Activated CD4-positive, alpha-beta memory T cell treated with anti-CD3 and anti-CD28 coated beads for 36 hours (primary cell): ENCODE results near the gene NOSIP. TPM values are rescaled to one million over a fixed set of nuclear protein-coding genes. Genes with fewer than 3 reads are reported as not detected.

Experiments
- CTCF ChIA-PET: fragments of 350-600 bp; sonication (Branson Sonifier 250); formaldehyde crosslinking; loops from one replicate; lab custom pipeline; 2021; ENCODE audit warnings: antibody characterized with exemption, inconsistent platforms; lab: Charles Lee
- POLR2A ChIA-PET: fragments of 350-600 bp; sonication (Branson Sonifier 250); formaldehyde crosslinking; loops from one replicate; lab custom pipeline; 2021; ENCODE audit warnings: antibody characterized with exemption; lab: Charles Lee
- DNase-seq: peaks from one replicate; pipeline ENCODE4 v3.0.0-alpha.2; 2020
- H3K27ac Mint-ChIP-seq: one replicate; pipeline ENCODE4 v1.8.0; 2021; ENCODE audit warnings: mixed read lengths
- H3K27me3 Mint-ChIP-seq: one replicate; pipeline ENCODE4 v1.8.0; 2021; ENCODE audit warnings: mixed read lengths
- H3K36me3 Mint-ChIP-seq: one replicate; pipeline ENCODE4 v1.8.0; 2021; ENCODE audit warnings: mixed read lengths
- H3K4me1 Mint-ChIP-seq: one replicate; pipeline ENCODE4 v1.8.0; 2021; ENCODE audit warnings: low read depth, mixed read lengths
- H3K4me3 Mint-ChIP-seq: one replicate; pipeline ENCODE4 v1.8.0; 2021; ENCODE audit warnings: mild to moderate bottlenecking, mixed read lengths
- H3K9me3 Mint-ChIP-seq: one replicate; pipeline ENCODE4 v1.8.0; 2021; ENCODE audit warnings: mixed read lengths
- intact Hi-C: fragments of 100-400 bp; cut with micrococcal nuclease; formaldehyde crosslinking; loops from one replicate; pipeline ENCODE4 v1.15.1; 2023
- total RNA-seq, 2 experiments: library from RNA; stranded (reverse); gene quantifications; one replicate each; pipeline ENCODE4 v1.2.3, GENCODE V29; 2021

NOSIP gene
- total RNA-seq, 2 experiments from 2014 or later: 80.3 to 84.3 TPM

DNA sequence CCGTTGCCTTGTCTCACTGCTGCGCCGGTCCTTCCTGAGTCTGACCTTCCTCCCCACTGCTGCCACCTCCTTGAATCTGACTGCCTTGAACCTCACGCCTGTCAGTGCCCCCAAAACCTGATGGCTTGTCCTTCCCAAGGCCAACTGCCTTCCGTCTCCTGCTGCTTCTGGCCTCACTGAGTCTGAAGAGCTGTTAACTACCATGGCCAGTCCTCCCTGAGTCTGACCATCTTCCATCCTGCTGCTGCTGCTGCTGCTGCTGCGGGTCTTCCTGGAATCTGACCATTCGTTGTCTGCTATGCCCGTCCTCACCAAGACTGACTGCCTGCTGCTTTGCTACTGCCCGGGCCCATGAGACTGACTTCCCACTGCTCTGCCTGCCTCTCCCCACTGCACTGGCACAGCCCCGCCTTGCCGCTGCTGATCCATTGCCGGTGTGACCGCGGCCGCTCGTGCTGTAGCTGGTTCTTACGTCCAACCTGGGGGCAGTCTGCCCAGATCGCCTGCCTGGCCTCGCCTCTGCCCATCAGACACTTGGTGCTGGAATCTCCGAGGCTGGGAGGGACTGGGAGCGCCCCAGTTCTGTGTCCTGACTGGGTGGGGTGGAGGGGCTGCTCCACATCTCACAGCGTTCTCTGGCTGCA, 55.4 kb downstream of the NOSIP start:
- Mint-ChIP-seq H3K4me1 (peaks cover 13% of the 10 kb centered on the region), H3K4me3 (no peak overlapping the region), H3K9me3 (no peaks in the 10 kb centered on the region), H3K36me3 (no peaks in the 10 kb centered on the region), H3K27me3 (no peaks in the 10 kb centered on the region), H3K27ac (no peak overlapping the region)
- intact Hi-C loops: no loop called here
- CTCF ChIA-PET: interaction anchor here (1.0 to 1.5 kb wide), 2 partner anchors 9 to 21 kb away, joined by 3 to 7 read pairs; no protein-coding TSS in a partner anchor
- no peak for DNase-seq
- POLR2A ChIA-PET: no interaction called here

GRCh38 chr19:49520705-49521319, 59.5 kb downstream of the NOSIP start:
- H3K36me3 Mint-ChIP-seq: no peaks in the 10 kb centered on the region
- H3K4me3 Mint-ChIP-seq: no peak overlapping the region
- intact Hi-C loops: no loop called here
- no peaks in the 10 kb centered on the region for H3K9me3 Mint-ChIP-seq
- DNase-seq: no peak
- H3K27me3 Mint-ChIP-seq: no peaks in the 10 kb centered on the region
- H3K27ac Mint-ChIP-seq: no peak overlapping the region
- H3K4me1 Mint-ChIP-seq: peaks cover 1% of the 10 kb centered on the region
- CTCF ChIA-PET: interaction anchor here (1.4 to 1.6 kb wide), 4 partner anchors 13 to 50 kb away, joined by 3 to 10 read pairs (median 7); no protein-coding TSS in a partner anchor
- POLR2A ChIA-PET: no interaction called here

DNA sequence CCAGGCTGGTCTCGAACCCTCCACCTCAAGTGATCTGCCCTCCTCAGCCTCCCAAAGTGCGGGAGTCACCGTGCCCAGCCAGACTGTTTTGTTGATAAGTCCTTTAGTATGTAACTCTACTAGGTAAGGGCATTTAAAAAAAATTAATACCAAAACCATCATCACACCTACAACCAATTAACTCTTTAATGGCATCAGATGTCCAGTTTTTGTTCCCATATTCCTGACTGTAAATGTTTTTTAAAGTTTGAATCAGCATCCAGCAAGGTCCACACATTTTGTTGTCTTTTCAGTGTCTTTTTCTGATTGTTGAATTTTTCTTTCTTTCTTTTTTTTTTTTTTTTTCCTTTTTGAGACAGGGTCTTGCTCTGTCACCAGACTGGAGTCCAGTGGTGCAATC, 62.3 kb downstream of the NOSIP start:
- H3K36me3 Mint-ChIP-seq: no peaks in the 10 kb centered on the region
- no peak overlapping the region for H3K4me3 Mint-ChIP-seq
- intact Hi-C loops: no loop called here
- DNase-seq: no peak
- CTCF ChIA-PET: no interaction called here
- no peak overlapping the region for H3K27ac Mint-ChIP-seq
- peaks cover 13% of the 10 kb centered on the region for H3K4me1 Mint-ChIP-seq
- H3K9me3 Mint-ChIP-seq: no peaks in the 10 kb centered on the region
- POLR2A ChIA-PET: no interaction called here
- no peaks in the 10 kb centered on the region for H3K27me3 Mint-ChIP-seq

DNA sequence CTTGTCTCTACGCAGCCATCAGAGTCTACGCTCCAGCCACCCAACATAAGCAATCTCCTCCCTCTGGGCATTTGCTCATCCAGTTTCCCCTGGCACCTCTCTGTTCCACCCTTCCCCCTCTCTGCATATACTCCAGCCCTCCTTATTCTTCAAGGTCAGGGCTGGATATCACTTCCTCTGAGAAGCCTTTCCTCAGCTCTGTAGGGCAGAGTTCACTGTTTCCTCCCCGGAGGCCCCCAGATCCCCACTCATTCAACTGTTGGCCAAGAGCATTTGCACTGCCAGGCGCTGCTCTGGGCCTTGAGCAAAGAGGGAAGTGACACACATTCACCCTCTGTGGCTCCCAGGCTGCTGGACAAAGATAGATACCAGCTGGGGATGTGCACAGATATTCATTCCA, 64.6 kb downstream of the NOSIP start:
- CTCF ChIA-PET: interaction anchor here (0.6 to 4.0 kb wide), 3 partner anchors 9 to 31 kb away, joined by 3 to 25 read pairs (median 11); no protein-coding TSS in a partner anchor
- Mint-ChIP-seq H3K27ac (no peak overlapping the region), H3K27me3 (no peaks in the 10 kb centered on the region), H3K4me1 (peaks cover 27% of the 10 kb centered on the region), H3K36me3 (no peaks in the 10 kb centered on the region), H3K9me3 (no peaks in the 10 kb centered on the region), H3K4me3 (no peak overlapping the region)
- no peak for DNase-seq
- POLR2A ChIA-PET: no interaction called here
- intact Hi-C loops: no loop called here

DNA sequence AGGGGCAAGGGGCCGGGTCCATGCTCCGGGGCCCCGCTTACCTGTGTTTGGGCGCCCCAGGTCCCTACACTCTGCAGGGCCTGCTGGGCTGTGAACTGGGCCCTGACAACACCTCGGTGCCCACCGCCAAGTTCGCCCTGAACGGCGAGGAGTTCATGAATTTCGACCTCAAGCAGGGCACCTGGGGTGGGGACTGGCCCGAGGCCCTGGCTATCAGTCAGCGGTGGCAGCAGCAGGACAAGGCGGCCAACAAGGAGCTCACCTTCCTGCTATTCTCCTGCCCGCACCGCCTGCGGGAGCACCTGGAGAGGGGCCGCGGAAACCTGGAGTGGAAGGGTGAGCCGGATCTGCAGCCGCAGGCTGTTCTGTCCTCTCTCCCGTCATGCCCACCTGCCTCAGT, 66.2 kb downstream of the NOSIP start:
- POLR2A ChIA-PET: interaction anchor here (0.6 to 0.8 kb wide), 3 partner anchors 21 to 66 kb away, joined by 3 to 4 read pairs (median 3); no protein-coding TSS in a partner anchor
- H3K9me3 Mint-ChIP-seq: no peaks in the 10 kb centered on the region
- intact Hi-C loops: no loop called here
- H3K27me3 Mint-ChIP-seq: no peaks in the 10 kb centered on the region
- H3K36me3 Mint-ChIP-seq: no peaks in the 10 kb centered on the region
- peak overlapping the region; percentile 79 for H3K4me3 Mint-ChIP-seq
- DNase-seq: no peak
- H3K4me1 Mint-ChIP-seq: peaks cover 27% of the 10 kb centered on the region
- H3K27ac Mint-ChIP-seq: no peak overlapping the region
- CTCF ChIA-PET: interaction anchor here (0.6 to 4.0 kb wide), 5 partner anchors 20 to 178 kb away, joined by 3 to 25 read pairs (median 3); no protein-coding TSS in a partner anchor

DNA sequence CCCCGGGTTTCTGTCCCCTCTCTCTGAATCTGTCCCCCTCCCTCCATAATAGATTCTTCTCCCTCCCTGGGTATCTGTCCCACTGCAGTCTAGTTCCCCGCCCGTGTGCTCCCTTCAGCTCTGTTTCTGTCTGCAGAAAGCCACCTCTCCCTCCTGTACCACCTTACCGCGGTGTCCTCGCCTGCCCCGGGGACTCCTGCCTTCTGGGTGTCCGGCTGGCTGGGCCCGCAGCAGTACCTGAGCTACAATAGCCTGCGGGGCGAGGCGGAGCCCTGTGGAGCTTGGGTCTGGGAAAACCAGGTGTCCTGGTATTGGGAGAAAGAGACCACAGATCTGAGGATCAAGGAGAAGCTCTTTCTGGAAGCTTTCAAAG, 66.6 kb downstream of the NOSIP start:
- intact Hi-C loops: no loop called here
- peak overlapping the region; percentile 79 for H3K4me3 Mint-ChIP-seq
- peak overlapping the region; percentile 65 for H3K27ac Mint-ChIP-seq
- no peak for DNase-seq
- ChIA-PET POLR2A (interaction anchor here (0.6 to 0.8 kb wide), 3 partner anchors 21 to 66 kb away, joined by 3 to 4 read pairs (median 3); no protein-coding TSS in a partner anchor), CTCF (interaction anchor here (0.6 to 4.0 kb wide), 5 partner anchors 21 to 178 kb away, joined by 3 to 25 read pairs (median 3); no protein-coding TSS in a partner anchor)
- no peaks in the 10 kb centered on the region for H3K27me3 Mint-ChIP-seq
- H3K9me3 Mint-ChIP-seq: no peaks in the 10 kb centered on the region
- peaks cover 27% of the 10 kb centered on the region for H3K4me1 Mint-ChIP-seq
- H3K36me3 Mint-ChIP-seq: no peaks in the 10 kb centered on the region

DNA sequence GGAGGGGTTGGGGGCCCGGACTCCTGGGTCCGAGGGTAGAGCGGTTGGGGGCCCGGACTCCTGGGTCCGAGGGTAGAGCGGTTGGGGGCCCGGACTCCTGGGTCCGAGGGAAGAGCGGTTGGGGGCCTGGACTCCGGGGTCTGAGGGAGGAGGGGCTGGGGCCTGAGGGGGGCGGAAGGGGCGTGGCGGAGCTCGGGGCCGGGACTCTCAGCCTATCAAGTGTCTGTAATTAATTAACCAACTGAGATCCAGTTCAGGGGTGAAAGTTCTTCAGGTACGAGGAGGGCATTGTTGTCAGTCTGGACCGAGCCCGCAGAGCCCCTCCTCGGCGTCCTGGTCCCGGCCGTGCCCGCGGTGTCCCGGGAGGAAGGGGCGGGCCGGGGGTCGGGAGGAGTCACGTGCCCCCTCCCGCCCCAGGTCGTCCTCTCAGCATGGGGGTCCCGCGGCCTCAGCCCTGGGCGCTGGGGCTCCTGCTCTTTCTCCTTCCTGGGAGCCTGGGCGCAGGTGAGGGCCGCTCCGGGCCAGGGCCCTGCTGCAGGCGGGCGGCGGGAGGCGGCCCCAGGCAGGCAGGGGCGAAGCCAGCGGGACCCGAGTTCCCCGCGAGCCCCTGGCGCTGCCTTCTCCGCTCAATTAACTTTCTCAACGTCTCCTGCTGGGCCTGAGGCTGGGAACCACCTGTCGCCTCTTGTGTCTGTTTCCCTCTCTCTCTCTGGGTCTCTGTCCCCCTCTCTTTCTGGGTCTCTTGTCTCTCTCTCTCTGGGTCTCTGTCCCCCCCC, 67.2 kb downstream of the NOSIP start:
- Mint-ChIP-seq H3K4me3 (peak overlapping the region; percentile 79), H3K27ac (peak overlapping the region; percentile 65)

DNA sequence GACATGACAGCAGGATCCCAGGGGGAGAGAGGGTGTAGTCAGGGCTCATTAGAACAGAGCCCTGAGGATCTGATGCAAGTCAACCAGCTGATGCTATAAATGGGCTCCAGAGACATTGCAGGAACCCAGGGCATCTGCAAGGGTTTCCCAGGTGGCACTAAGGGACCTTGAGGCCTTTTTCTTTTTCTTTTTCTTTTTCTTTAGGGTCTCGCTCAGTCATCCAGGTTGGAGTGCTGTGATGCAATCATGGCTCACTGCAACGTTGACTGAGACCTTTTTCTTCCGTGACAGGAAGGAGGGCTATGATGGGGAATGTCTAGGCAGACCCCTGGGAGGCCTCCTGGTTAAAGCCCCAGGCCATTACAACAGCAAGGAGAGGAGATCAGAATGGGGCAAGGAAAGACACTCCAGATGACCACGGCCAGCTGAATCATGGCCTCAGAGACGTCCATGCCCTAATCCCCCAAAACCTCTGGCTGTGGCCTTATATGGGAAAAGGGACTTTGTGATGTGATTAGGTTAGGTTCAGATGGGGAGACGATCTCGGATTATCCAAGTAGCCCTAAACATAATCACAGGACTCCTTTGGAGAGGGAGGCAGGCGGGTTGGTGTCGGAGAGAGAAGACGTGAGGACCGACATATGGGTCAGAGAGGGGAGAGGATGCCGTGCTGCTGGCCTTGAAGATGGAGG, 72.4 kb downstream of the NOSIP start:
- Mint-ChIP-seq H3K27ac (peak overlapping the region; percentile 1), H3K4me1 (peaks cover 18% of the 10 kb centered on the region), H3K9me3 (no peaks in the 10 kb centered on the region), H3K27me3 (no peaks in the 10 kb centered on the region), H3K4me3 (no peak overlapping the region), H3K36me3 (no peaks in the 10 kb centered on the region)
- intact Hi-C loops: no loop called here
- DNase-seq: no peak
- ChIA-PET CTCF (interaction anchor here (0.6 to 10.8 kb wide), 5 partner anchors 26 to 190 kb away, joined by 3 to 216 read pairs (median 15); no protein-coding TSS in a partner anchor), POLR2A (no interaction called here)

More for the DNA sequence above, 67.2 kb downstream of the NOSIP start:
- intact Hi-C loops: no loop called here
- Mint-ChIP-seq H3K9me3 (no peaks in the 10 kb centered on the region), H3K4me1 (peaks cover 27% of the 10 kb centered on the region), H3K27me3 (no peaks in the 10 kb centered on the region), H3K36me3 (no peaks in the 10 kb centered on the region)
- POLR2A ChIA-PET: interaction anchor here (0.6 kb wide), 1 partner anchor 61 kb away, joined by 3 read pairs; no protein-coding TSS in a partner anchor
- DNase-seq: peak; percentile 50
- CTCF ChIA-PET: interaction anchor here (1.0 to 4.0 kb wide), 4 partner anchors 21 to 57 kb away, joined by 3 to 25 read pairs (median 5); no protein-coding TSS in a partner anchor

DNA sequence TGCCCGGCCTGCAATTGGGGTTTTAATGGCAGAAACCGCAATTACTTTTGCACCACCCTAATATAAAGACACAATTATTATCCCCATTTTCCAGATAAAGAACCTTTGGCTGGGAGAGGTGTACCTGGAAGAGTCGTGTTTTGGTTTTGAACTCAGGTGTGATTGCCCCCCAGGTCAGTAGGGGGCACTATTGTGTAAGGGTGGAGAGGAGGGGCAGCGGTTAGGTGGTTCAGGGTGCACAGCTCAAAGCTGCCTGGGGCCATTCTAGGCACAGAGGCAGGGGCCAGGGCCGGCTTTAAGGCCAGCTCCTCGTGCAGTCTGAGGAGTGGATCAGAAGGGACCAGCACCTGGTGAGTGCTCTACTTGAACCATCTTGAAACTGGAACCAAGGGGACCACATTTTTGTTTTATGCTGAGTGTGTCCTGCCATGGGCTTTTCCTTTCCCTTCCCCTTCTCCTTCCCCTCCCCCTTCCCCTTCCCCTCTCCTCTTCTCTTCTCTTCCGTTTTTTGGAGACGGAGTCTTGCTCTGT, 73.7 kb downstream of the NOSIP start:
- H3K36me3 Mint-ChIP-seq: no peaks in the 10 kb centered on the region
- POLR2A ChIA-PET: no interaction called here

More for the DNA sequence above, 73.7 kb downstream of the NOSIP start:
- no peaks in the 10 kb centered on the region for H3K9me3 Mint-ChIP-seq
- H3K27me3 Mint-ChIP-seq: no peaks in the 10 kb centered on the region
- H3K27ac Mint-ChIP-seq: peak overlapping the region; percentile 65
- intact Hi-C loops: loop anchor here (1.0 kb wide), 1 partner anchor 64 kb away; no protein-coding TSS in a partner anchor
- peaks cover 19% of the 10 kb centered on the region for H3K4me1 Mint-ChIP-seq
- DNase-seq: peak; percentile 87
- CTCF ChIA-PET: interaction anchor here (0.6 to 10.8 kb wide), 24 partner anchors 9 to 181 kb away, joined by 3 to 216 read pairs (median 6); partner anchors contain the start of genes NOSIP and RCN3
- peak overlapping the region; percentile 16 for H3K4me3 Mint-ChIP-seq
